Activated naive CD4-positive, alpha-beta T cell treated with anti-CD3 and anti-CD28 coated beads, Interleukin-2, amount 50 U/mL, for 24 hours (primary cell): Measurements from ENCODE around the gene GINS3.
"Not testable (repeated sequence)": the region's sequence is repeated elsewhere in the genome, so short reads cannot be mapped to it uniquely, and the experiment has no call there.

Source experiments
- H3K27ac Mint-ChIP-seq: one replicate; pipeline ENCODE4 v1.8.0; 2021; ENCODE audit warnings: mild to moderate bottlenecking, mixed read lengths
- H3K27me3 Mint-ChIP-seq: one replicate; pipeline ENCODE4 v1.8.0; 2021; ENCODE audit warnings: mixed read lengths
- H3K36me3 Mint-ChIP-seq: one replicate; pipeline ENCODE4 v1.8.0; 2021; ENCODE audit warnings: mixed read lengths
- H3K4me1 Mint-ChIP-seq: one replicate; pipeline ENCODE4 v1.8.0; 2021; ENCODE audit warnings: mixed read lengths
- H3K4me3 Mint-ChIP-seq: one replicate; pipeline ENCODE4 v1.8.0; 2021; ENCODE audit warnings: mild to moderate bottlenecking, mixed read lengths
- H3K9me3 Mint-ChIP-seq: one replicate; pipeline ENCODE4 v1.8.0; 2021; ENCODE audit warnings: mixed read lengths

Gene GINS3

DNA sequence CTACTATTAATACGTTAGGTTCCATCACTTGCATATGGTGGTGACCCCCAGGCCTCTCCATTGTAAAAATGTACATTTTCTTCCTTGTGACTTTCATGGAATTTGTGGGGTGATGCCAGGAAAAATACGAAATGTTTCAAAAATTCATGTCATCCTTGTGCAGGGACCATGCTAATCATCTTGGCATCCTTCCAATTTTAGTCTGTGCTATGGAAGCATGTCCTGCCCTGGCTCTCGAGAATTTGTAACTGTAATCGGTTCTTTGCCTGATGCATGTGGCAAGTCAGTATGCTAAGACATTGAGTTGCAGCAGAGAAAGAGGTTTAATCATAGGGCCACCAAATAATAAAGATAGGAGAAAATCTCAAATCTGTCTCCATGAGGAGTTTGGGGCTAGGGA, 14.3 kb upstream of the GINS3 start:
- no peaks in the 10 kb centered on the region for H3K36me3 Mint-ChIP-seq
- no peak overlapping the region for H3K4me3 Mint-ChIP-seq
- peaks cover 3% of the 10 kb centered on the region for H3K27me3 Mint-ChIP-seq
- no peak overlapping the region for H3K27ac Mint-ChIP-seq
- H3K9me3 Mint-ChIP-seq, result no peaks in the 10 kb centered on the region
- H3K4me1 Mint-ChIP-seq, result no peaks in the 10 kb centered on the region

DNA sequence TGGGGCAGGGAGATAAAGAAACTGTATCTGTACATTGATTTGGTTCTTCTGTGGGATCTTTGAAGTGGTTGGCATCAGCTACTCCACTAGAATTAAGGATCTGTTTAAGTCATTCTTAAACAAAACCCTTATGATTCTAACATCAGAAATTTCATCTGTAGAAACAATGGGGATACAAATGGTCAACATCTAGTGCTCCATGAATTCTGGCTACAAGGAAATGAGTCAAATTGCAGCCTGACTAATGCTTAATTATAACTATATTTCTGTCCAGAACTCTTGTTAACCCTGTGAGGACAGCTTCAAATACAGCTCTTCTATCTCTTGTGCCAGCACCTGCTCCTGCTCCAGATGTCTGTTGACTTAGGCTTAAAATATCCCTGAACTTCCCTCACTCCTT, 13.9 kb upstream of the GINS3 start:
- Mint-ChIP-seq H3K4me3 (no peak overlapping the region), H3K4me1 (no peaks in the 10 kb centered on the region), H3K9me3 (no peaks in the 10 kb centered on the region), H3K27ac (no peak overlapping the region), H3K27me3 (peaks cover 3% of the 10 kb centered on the region), H3K36me3 (no peaks in the 10 kb centered on the region)

DNA sequence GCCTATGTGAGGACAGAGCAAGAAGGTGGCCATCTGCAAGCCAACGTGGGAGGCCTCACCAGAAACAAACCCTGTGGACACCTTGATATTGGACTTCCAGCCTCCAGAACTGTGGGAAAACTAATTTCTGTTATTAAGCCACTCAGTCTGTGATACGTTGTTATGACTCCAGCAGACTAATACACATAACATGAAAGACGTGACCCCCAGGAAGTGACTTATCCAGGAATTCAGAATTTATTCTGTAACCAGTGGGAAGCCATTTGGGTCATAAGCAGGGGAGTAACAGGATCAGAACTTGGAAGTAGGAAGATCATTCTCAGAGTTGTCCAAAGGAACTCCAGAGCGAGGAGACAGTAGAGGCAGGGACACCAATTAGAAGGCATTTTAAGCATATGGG, 12.5 kb upstream of the GINS3 start:
- Mint-ChIP-seq H3K27ac (no peak overlapping the region), H3K4me1 (no peaks in the 10 kb centered on the region), H3K4me3 (no peak overlapping the region), H3K27me3 (no peaks in the 10 kb centered on the region), H3K9me3 (no peaks in the 10 kb centered on the region), H3K36me3 (no peaks in the 10 kb centered on the region)

DNA sequence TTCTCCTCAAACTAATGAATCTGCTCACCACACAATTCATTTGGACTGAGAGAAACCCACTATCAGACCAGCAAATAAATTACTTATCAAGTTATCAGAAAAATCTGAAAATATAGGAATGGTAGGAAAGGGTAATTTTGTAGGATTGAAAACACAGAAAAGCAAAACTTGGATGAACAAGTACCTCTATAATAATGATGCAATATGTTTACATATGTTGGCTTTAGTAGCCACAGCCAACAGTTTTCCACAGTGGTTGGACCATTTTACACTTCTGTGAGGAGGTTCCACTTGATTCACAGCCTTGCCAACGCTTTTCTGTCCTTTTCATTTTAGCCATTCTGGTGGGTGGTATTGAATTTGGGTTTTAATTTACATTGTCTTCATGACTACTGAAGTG, 10.6 kb upstream of the GINS3 start:
- Mint-ChIP-seq H3K27me3 (no peaks in the 10 kb centered on the region), H3K36me3 (no peaks in the 10 kb centered on the region), H3K4me1 (no peaks in the 10 kb centered on the region), H3K4me3 (no peak overlapping the region), H3K9me3 (no peaks in the 10 kb centered on the region), H3K27ac (no peak overlapping the region)

DNA sequence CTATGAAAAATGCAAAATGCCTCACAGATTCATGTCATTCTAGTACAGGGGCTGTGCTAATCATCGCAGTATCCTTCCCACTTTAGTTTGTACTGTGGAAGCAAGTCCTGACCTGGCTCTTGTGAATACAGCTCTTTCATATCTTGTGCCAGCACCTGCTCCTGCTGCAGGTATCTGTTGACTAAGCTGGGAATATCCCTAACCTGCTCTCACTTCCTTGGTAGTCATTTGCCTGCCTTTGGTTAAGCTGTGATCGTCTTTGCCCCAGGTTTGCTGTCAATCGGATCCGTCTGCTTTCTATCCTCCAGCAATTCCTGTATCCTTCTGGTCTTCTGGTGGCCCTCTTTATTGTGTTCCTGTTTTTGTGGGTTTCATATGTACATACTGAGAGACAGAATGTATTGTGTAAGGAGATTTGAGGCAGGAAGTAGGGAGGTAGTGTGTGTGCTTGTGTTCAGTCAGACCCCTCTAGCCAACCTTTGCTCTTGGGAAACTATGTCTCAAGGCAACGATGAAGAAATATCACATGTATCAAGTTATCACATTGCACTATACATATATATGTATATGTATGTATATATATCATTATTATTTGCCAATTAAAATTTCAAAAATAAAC, 7.7 kb upstream of the GINS3 start:
- Mint-ChIP-seq H3K27ac (no peak overlapping the region), H3K36me3 (no peaks in the 10 kb centered on the region), H3K9me3 (no peaks in the 10 kb centered on the region), H3K4me1 (no peaks in the 10 kb centered on the region), H3K27me3 (no peaks in the 10 kb centered on the region), H3K4me3 (no peak overlapping the region)

DNA sequence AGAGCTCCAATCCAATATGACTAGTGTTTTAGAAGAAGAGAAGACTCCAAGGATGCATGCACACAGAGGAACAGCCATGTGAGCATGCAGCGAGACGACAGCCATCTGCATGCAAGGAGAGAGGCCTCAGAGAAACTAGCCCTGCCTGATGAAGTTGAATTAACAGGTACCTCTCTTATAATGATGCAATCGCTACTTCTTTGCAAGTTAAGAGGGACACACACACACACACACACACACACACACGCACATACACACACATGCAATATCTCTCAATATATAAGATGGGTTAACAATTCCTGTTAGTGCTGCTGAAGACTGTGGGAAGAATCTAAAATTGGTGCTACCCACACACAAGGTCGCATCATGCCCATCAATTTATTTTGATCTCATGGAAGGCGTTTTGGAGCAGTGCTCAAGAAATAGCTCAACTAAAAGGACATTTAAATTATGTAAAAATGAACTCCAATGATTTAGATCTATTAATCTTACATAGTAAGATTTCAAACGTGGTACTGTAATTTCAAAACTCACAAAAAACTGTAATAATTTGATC, 7.0 kb upstream of the GINS3 start:
- Mint-ChIP-seq H3K4me1 (no peaks in the 10 kb centered on the region), H3K27me3 (no peaks in the 10 kb centered on the region), H3K36me3 (no peaks in the 10 kb centered on the region), H3K27ac (no peak overlapping the region), H3K4me3 (no peak overlapping the region), H3K9me3 (no peaks in the 10 kb centered on the region)

DNA sequence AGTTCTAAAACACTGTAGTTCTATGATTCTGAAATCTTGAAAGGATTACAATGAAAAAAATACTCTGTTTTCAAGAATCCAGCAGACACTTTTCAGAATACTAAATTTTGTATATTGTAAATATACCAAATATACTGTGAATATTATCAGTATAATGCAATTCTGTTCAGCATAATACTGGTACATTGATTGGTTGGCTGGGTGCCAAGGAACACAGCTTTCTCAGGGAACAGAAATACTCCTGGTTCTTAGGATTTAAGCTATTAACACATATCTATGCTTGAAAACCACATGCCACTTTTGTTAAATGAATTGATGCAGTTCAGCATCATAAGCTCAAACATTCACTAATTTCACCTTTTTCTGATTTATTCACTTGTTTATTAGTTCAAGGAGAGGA, 2.5 kb upstream of the GINS3 start:
- Mint-ChIP-seq H3K4me1 (peaks cover 15% of the 10 kb centered on the region), H3K27me3 (no peaks in the 10 kb centered on the region), H3K9me3 (no peaks in the 10 kb centered on the region), H3K4me3 (no peak overlapping the region), H3K36me3 (peaks cover 4% of the 10 kb centered on the region), H3K27ac (no peak overlapping the region)

DNA sequence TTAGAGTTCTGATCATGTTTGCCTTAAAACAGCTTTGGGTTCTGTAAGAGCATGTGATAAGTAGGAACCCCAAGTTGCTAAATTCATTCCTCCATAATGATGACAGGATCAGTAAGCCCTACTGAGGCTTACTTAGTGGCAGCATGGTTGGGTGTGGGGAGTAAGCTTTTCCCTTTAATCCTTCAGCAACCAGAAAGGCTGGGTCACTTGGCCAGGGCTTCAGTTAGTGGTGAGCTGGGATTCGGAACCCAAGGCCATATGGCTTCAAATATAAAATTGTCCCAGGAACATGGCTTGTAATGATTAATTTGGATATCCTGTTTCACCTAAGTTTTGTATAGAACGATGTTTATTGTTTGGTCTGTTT, 850 bp downstream of the GINS3 start:
- no peaks in the 10 kb centered on the region for H3K9me3 Mint-ChIP-seq
- H3K36me3 Mint-ChIP-seq, result peaks cover 4% of the 10 kb centered on the region
- no peaks in the 10 kb centered on the region for H3K27me3 Mint-ChIP-seq
- H3K4me3 Mint-ChIP-seq, result peak overlapping the region; percentile 98
- H3K4me1 Mint-ChIP-seq, result peaks cover 15% of the 10 kb centered on the region
- peak overlapping the region; percentile 98 for H3K27ac Mint-ChIP-seq

DNA sequence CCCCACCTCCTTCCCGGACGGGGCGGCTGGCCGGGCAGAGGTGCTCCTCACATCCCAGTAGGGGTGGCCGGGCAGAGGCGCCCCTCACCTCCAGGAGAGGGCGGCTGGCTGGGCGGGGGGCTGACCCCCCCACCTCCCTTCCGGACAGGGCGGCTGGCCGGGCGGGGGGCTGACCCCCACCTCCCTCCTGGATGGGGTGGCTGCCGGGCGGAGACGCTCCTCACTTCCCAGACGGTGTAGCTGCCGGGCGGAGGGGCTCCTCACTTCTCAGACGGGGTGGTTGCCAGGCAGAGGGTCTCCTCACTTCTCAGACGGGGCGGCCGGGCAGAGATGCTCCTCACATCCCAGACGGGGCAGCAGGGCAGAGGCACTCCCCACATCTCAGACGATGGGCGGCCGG, 4.6 kb downstream of the GINS3 start:
- not testable (repeated sequence) for H3K36me3 Mint-ChIP-seq, H3K9me3 Mint-ChIP-seq, H3K4me3 Mint-ChIP-seq, H3K27me3 Mint-ChIP-seq, H3K27ac Mint-ChIP-seq
- H3K4me1 Mint-ChIP-seq, result peaks cover 15% of the 10 kb centered on the region

DNA sequence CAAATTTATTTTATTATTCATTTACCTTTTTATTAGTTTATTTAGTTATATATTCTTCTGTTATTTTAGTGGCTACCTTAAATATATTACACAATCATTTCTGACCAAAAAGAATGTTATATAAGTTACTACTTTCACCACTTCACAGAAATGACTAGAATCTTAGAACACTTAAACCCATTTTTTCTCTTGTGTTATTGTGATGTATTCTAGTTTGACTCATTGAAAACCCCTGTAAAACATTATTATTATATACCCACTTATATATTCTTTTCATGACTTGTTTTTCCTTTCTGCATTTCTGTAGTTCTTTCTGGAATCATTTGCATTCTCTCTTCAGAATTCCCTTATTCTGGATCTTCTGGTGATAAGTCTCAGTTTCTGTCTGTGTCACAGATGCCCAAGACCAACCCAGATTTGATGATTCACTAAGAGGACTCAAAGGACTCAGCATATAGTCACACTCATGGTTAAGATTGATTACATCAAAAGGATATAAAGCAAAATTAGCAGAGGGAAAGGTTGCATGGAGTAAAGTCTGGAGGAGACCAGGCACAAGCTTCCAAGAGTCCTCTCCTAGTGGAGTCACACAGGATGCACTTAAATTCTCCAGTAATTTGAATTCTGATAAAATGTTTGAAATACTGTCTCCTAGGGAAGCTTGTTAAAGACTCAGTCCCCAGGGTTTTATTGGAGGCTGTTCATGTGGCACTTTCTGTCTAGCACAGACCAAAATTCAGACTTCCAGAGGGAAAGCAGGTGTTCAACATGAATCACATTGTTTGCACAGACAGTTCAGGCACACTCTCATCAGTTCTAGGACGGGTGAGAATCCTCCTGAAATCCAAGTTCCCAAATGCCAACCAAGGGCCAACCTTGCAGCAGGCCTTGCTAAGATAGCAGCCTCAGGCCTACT, 7.7 kb downstream of the GINS3 start:
- H3K36me3 Mint-ChIP-seq, result peaks cover 5% of the 10 kb centered on the region
- no peak overlapping the region for H3K27ac Mint-ChIP-seq
- no peaks in the 10 kb centered on the region for H3K4me1 Mint-ChIP-seq
- H3K27me3 Mint-ChIP-seq, result no peaks in the 10 kb centered on the region
- no peak overlapping the region for H3K4me3 Mint-ChIP-seq
- H3K9me3 Mint-ChIP-seq, result no peaks in the 10 kb centered on the region

DNA sequence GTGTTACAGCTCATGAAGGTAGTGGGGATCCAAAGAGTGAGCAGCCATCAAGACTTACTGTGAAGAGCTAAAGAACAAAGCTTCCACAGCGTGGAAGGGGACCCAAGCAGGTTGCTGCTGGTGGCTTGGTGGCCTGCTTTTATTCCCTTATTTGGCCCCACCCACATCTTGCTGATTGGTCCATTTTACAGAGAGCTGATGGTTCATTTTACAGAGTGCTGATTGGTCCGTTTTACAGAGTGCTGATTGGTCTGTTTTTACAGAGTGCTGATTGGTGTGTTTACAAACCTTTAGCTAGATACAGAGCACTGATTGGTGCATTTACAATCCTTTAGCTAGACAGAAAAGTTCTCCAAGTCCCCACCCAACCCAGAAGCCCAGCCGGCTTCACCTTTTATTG, 9.0 kb downstream of the GINS3 start:
- H3K27ac Mint-ChIP-seq, H3K4me1 Mint-ChIP-seq, H3K36me3 Mint-ChIP-seq, H3K4me3 Mint-ChIP-seq, H3K9me3 Mint-ChIP-seq, H3K27me3 Mint-ChIP-seq: not testable (repeated sequence)

DNA sequence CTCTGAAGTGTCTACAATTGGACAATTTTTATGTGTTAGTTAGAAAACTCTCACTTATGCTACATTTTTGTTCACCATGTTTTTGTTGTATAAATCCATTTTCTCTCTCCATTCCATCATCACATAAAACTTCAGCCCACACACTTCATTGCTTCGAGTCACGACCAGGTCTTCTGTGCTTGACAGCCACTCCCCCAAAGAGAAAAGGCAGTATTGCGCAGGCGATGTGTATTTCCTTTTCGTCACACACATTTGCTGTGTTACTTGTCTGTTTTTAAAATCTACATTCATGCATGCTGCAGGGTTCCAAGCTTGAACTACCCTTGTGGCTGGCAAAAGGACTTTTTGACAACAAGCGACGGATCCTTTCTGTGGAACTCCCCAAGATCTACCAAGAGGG, 10.5 kb downstream of the GINS3 start:
- H3K36me3 Mint-ChIP-seq, result peaks cover 5% of the 10 kb centered on the region
- no peak overlapping the region for H3K4me3 Mint-ChIP-seq
- H3K27ac Mint-ChIP-seq, result no peak overlapping the region
- no peaks in the 10 kb centered on the region for H3K4me1 Mint-ChIP-seq
- no peaks in the 10 kb centered on the region for H3K9me3 Mint-ChIP-seq
- H3K27me3 Mint-ChIP-seq, result no peaks in the 10 kb centered on the region

DNA sequence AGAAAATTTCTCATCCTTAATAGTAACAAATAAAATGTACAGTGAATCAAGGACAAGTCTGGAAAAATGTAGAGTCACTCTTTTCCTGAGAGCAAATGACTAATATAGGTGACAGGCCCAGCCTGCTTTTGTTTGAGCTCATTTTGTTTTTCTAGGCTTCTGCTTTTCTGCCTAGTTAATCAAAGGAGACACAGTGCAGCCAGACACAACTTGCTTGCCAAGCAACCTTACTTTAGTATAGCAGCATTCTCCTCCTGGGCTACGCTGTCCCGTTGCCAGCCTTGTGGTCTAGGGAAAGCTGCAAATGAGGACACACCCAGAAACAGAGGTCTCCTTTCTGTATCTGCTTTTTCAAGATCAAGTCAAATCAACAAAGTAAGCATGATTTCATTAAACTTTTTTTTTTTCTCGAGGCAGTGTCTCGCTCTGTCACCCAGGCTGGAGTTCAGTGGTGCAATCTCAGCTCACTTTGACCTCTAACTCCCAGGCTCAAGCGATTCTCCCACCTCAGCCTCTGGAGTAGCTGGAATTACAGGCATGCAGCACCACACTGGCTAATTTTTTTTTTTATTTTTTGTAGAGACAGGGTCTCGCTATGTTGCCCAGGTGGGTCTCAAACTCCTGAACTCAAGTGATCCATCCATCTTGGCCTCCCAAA, 17.2 kb downstream of the GINS3 start:
- H3K27me3 Mint-ChIP-seq, result no peaks in the 10 kb centered on the region
- no peak overlapping the region for H3K27ac Mint-ChIP-seq
- H3K4me1 Mint-ChIP-seq, result no peaks in the 10 kb centered on the region
- H3K4me3 Mint-ChIP-seq, result no peak overlapping the region
- no peaks in the 10 kb centered on the region for H3K36me3 Mint-ChIP-seq
- H3K9me3 Mint-ChIP-seq, result no peaks in the 10 kb centered on the region

DNA sequence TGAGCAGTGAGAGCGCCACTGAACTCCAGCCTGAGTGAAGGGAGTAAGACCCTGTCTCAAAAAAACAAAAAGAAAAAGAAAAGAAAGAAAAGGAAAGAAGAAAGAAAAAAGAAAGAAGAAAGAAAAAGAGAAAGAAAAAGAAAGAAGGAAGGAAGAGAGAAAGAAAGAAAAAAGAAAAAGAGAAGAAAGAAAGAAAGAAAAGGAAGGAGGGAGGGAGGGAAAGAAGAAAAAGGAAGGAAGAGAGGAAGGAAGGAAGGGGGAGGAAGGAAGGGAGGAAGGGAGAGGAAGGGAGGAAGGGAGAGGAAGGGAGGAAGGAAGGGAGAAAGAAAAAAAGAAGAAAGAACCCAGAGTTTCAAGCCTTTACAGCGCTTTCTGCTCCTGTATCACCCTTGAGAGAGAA, 19.1 kb downstream of the GINS3 start:
- Mint-ChIP-seq H3K27me3 (no peaks in the 10 kb centered on the region), H3K36me3 (no peaks in the 10 kb centered on the region), H3K4me1 (no peaks in the 10 kb centered on the region), H3K27ac (no peak overlapping the region), H3K9me3 (no peaks in the 10 kb centered on the region), H3K4me3 (no peak overlapping the region)

DNA sequence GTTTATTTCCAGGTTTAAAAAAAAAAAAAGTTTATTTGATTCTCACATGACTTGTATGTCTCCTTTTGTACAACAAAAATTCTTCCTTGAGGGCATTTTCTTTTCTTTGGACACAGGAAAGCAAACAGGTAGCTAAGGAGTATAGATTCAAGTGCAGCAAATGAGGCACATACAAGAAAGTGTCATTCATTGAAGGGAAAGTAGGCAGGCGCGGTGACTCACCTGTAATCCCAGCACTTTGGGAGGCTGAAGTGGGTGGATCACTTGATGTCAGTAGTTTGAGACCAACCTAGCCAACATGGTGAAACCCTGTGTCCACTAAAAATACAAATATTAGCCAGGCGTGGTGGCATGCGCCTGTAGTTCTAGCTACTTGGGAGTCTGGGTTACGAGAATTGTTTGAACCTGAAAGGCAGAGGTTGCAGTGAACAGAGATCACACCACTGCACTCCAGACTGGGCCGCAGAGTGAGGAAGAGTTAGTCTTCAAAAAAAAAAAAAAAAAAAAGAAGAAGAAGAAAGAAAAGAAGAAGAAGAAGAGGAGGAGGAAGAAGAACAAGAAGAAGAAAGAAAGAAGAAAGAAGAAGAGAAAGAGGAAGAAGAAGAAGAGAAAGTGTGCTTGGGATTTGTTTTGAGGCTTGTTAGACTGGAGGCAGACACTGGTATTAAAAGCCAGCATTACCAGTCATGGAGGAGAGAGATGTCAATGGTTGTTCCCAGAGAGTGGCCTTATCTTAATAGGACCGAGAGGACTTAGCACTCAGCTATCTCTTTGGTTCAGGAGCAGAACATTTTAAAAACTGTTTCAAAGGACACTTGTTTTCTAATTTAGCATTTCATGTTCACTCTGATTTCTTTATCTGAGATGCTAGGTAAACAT, 19.7 kb downstream of the GINS3 start:
- Mint-ChIP-seq H3K4me3 (no peak overlapping the region), H3K4me1 (no peaks in the 10 kb centered on the region), H3K9me3 (no peaks in the 10 kb centered on the region), H3K27me3 (no peaks in the 10 kb centered on the region), H3K27ac (no peak overlapping the region), H3K36me3 (no peaks in the 10 kb centered on the region)
